Osteocyte (in vitro differentiated cells): ENCODE results near the gene R3HDM4. TPM values are rescaled to one million over a fixed set of nuclear protein-coding genes. Genes with fewer than 3 reads are reported as not detected.
A peak's percentile ranks its signal among the peaks of the same experiment; 100 is the strongest.

Experiments
- DNase-seq: peaks from one replicate; pipeline ENCODE4 v3.0.0; 2021; ENCODE audit warnings: mixed read lengths; ENCODE audit not compliant: unreplicated experiment; ENCODE audit errors: extremely low spot score
- H3K27ac Mint-ChIP-seq: one replicate; pipeline ENCODE4 v1.8.0; 2021; ENCODE audit warnings: mild to moderate bottlenecking, mixed read lengths; ENCODE audit not compliant: unreplicated experiment
- H3K27me3 Mint-ChIP-seq: one replicate; pipeline ENCODE4 v1.8.0; 2021; ENCODE audit warnings: mixed read lengths; ENCODE audit not compliant: unreplicated experiment
- H3K36me3 Mint-ChIP-seq: one replicate; pipeline ENCODE4 v1.8.0; 2021; ENCODE audit warnings: mixed read lengths; ENCODE audit not compliant: unreplicated experiment
- H3K4me1 Mint-ChIP-seq: one replicate; pipeline ENCODE4 v1.8.0; 2021; ENCODE audit warnings: mixed read lengths; ENCODE audit not compliant: unreplicated experiment
- H3K4me3 Mint-ChIP-seq: one replicate; pipeline ENCODE4 v1.8.0; 2021; ENCODE audit warnings: mild to moderate bottlenecking, moderate library complexity, mixed read lengths; ENCODE audit not compliant: unreplicated experiment
- H3K9me3 Mint-ChIP-seq: one replicate; pipeline ENCODE4 v1.8.0; 2021; ENCODE audit warnings: mixed read lengths; ENCODE audit not compliant: unreplicated experiment
- total RNA-seq: library from RNA; stranded (reverse); gene quantifications from 2 replicates; pipeline ENCODE4 v1.2.1, GENCODE V29; 2021
- TF ChIP-seq, protein P1 (sequence below): fragments of 200-600 bp; sonication (generic); IDR thresholded peaks from 2 replicates; pipeline ENCODE4 v1.5.0; 2021; ENCODE audit warnings: antibody characterized with exemption, mild to moderate bottlenecking, moderate library complexity

The R3HDM4 gene
- total RNA-seq, 1 donor from 2014 or later, result 63.5 TPM

DNA sequence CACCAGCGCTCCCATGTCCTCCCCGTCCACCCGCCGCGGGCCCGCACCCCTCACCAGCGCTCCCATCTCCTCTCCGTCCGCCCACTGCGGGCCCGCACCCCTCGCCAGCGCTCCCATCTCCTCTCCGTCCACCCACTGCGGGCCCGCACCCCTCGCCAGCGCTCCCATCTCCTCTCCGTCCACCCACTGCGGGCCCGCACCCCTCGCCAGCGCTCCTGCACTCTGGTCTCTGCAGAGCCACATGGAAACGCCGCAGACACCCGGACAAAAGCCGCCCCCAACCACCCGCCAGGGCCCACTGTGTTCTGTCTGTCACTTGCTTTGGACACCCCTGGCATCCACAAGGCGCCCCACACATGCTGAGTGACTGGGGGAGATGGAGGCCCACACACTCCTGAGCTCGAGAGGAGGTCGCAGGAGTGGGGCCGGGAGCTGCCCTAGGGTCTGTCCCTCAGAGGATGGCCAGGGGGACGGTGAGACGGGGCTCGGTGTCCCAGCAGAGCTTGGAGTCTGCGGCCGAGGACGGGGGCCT is 46.2 kb downstream of the R3HDM4 start:
- no peak for DNase-seq
- H3K4me3 Mint-ChIP-seq, result no peak overlapping the region
- H3K27ac Mint-ChIP-seq, result peak overlapping the region; percentile 97
- no peaks in the 10 kb centered on the region for H3K27me3 Mint-ChIP-seq
- peaks cover 65% of the 10 kb centered on the region for H3K4me1 Mint-ChIP-seq
- TF ChIP-seq, protein P1, sequence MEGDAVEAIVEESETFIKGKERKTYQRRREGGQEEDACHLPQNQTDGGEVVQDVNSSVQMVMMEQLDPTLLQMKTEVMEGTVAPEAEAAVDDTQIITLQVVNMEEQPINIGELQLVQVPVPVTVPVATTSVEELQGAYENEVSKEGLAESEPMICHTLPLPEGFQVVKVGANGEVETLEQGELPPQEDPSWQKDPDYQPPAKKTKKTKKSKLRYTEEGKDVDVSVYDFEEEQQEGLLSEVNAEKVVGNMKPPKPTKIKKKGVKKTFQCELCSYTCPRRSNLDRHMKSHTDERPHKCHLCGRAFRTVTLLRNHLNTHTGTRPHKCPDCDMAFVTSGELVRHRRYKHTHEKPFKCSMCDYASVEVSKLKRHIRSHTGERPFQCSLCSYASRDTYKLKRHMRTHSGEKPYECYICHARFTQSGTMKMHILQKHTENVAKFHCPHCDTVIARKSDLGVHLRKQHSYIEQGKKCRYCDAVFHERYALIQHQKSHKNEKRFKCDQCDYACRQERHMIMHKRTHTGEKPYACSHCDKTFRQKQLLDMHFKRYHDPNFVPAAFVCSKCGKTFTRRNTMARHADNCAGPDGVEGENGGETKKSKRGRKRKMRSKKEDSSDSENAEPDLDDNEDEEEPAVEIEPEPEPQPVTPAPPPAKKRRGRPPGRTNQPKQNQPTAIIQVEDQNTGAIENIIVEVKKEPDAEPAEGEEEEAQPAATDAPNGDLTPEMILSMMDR, result no peak
- no peaks in the 10 kb centered on the region for H3K9me3 Mint-ChIP-seq
- peaks cover 9% of the 10 kb centered on the region for H3K36me3 Mint-ChIP-seq

DNA sequence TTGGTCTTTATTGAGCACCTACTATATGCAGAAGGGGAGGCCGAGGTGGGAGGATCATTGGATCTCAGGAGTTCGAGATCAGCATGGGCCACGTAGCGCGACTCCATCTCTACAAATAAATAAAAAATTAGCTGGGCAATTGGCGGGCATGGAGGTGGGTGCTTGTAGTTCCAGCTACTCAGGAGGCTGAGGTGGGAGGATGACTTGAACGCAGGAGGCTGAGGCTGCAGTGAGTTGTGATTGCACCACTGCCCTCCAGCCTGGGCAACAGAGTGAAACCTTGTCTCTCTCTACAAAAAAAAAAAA is 49.8 kb downstream of the R3HDM4 start:
- TF ChIP-seq, protein P1, result no peak
- no peak overlapping the region for H3K27ac Mint-ChIP-seq

DNA sequence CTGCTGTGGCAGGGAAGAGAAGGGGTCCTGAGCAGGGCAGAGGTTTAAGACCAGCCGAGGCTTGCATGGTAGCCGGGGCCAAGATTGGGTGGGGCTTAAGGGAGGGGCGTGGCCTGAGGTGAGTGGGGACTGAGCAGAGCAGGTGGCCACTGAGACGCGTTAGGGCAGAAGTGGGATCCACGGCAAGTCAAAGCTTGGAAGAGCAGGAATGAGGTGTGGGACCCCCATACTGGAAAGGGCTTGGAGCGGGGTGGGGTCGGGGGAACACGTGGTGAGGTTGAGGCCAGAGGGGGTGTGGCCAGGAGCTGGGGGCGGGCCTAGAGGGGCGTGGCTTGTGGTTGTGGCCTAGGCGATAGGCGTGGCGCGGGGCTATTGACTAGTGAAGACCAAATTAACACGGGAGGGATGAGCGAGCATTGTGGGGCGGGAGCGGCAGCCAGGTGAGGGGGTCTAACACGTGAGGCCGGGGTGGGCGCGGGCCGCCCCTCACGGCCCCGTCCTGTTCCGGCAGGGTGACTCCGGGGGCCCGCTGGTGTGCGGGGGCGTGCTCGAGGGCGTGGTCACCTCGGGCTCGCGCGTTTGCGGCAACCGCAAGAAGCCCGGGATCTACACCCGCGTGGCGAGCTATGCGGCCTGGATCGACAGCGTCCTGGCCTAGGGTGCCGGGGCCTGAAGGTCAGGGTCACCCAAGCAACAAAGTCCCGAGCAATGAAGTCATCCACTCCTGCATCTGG is 50.3 kb downstream of the R3HDM4 start:
- Mint-ChIP-seq H3K9me3 (no peaks in the 10 kb centered on the region), H3K27ac (peak overlapping the region; percentile 44), H3K4me3 (no peak overlapping the region), H3K27me3 (no peaks in the 10 kb centered on the region), H3K36me3 (peaks cover 4% of the 10 kb centered on the region), H3K4me1 (peaks cover 47% of the 10 kb centered on the region)
- TF ChIP-seq, protein P1, result no peak
- DNase-seq, result peak; percentile 88

More for the DNA sequence above, 49.8 kb downstream of the R3HDM4 start:
- H3K36me3 Mint-ChIP-seq, result peaks cover 4% of the 10 kb centered on the region
- no peaks in the 10 kb centered on the region for H3K27me3 Mint-ChIP-seq
- no peaks in the 10 kb centered on the region for H3K9me3 Mint-ChIP-seq
- peaks cover 52% of the 10 kb centered on the region for H3K4me1 Mint-ChIP-seq
- no peak for DNase-seq
- H3K4me3 Mint-ChIP-seq, result no peak overlapping the region

DNA sequence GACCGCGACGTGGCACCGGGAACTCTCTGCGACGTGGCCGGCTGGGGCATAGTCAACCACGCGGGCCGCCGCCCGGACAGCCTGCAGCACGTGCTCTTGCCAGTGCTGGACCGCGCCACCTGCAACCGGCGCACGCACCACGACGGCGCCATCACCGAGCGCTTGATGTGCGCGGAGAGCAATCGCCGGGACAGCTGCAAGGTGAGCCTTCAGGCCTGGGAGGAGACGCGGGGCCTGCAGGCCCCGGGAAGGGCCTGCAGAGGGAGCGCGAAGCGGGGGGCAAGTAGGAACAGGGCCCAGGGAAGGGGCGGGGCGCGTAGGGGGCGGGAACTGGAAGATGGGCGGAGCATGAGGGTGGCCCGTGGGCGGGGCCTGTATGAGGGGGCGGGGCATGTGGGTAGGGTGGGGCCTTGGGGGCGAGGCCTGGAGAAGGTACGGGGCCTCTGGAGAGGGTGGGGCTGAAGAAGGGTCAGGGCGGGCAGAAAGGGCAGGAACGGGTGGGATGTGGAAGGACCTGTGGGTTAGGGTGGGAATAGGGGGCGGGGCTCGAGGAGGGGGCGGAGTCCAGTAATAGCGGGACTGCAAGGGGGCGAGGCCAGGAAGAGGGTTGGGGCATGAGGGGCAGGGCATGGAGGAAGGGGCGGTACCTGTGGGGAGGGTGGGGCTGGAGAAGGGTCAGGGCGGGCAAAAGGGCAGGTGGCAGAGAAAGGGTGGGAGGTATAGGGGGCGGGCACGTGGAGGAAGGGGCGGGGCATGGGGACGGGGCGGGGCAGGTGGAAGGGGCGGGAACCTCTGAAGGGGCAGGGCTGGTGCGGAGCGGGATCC is 51.1 kb downstream of the R3HDM4 start:
- H3K27ac Mint-ChIP-seq, result peak overlapping the region; percentile 44
- TF ChIP-seq, protein P1, result peak; percentile 13
- peaks cover 39% of the 10 kb centered on the region for H3K4me1 Mint-ChIP-seq
- H3K4me3 Mint-ChIP-seq, result peak overlapping the region; percentile 50
- no peaks in the 10 kb centered on the region for H3K9me3 Mint-ChIP-seq
- no peaks in the 10 kb centered on the region for H3K36me3 Mint-ChIP-seq
- DNase-seq, result peak; percentile 84
- no peaks in the 10 kb centered on the region for H3K27me3 Mint-ChIP-seq
